NCI-H2107 (cell line): ENCODE data around the gene NRIP1.

ENCODE experiments used
- DNase-seq: peaks from one replicate; lab custom pipeline; 2025; lab: John Stamatoyannopoulos, UW

NRIP1 gene

GRCh38 chr21:15063814-15064575, 805 bp downstream of the NRIP1 start:
- DNase-seq: no peak

- no peak for DNase-seq
These were observed 1.6 kb downstream of the NRIP1 start for GRCh38 chr21:15063081-15063813.

- no peak for DNase-seq
These were observed 2.2 kb downstream of the NRIP1 start for GRCh38 chr21:15062606-15062965.

GRCh38 chr21:15061747-15062605, 2.8 kb downstream of the NRIP1 start:
- DNase-seq: no peak

- DNase-seq: no peak
These were observed 3.5 kb downstream of the NRIP1 start for GRCh38 chr21:15061279-15061678.

- DNase-seq: no peak
These were observed 4.1 kb downstream of the NRIP1 start for GRCh38 chr21:15060543-15061175.

GRCh38 chr21:15059397-15059796, 5.4 kb downstream of the NRIP1 start:
- no peak for DNase-seq

GRCh38 chr21:15058854-15059263, 5.9 kb downstream of the NRIP1 start:
- no peak for DNase-seq

GRCh38 chr21:15057285-15057684, 7.5 kb downstream of the NRIP1 start:
- no peak for DNase-seq

- DNase-seq: no peak
These were observed 10.1 kb downstream of the NRIP1 start for GRCh38 chr21:15054606-15055239.

GRCh38 chr21:15054089-15054488, 10.7 kb downstream of the NRIP1 start:
- DNase-seq: no peak

GRCh38 chr21:15053500-15053899, 11.3 kb downstream of the NRIP1 start:
- no peak for DNase-seq

GRCh38 chr21:15052459-15052763, 12.4 kb downstream of the NRIP1 start:
- no peak for DNase-seq

- DNase-seq: no peak
These were observed 12.9 kb downstream of the NRIP1 start for GRCh38 chr21:15051644-15052458.

- DNase-seq: no peak
These were observed 14.0 kb downstream of the NRIP1 start for GRCh38 chr21:15050568-15051377.

- no peak for DNase-seq
These were observed 19.8 kb downstream of the NRIP1 start for GRCh38 chr21:15045017-15045416.

- no peak for DNase-seq
These were observed 22.3 kb downstream of the NRIP1 start for GRCh38 chr21:15042531-15042930.

GRCh38 chr21:15039607-15040299, 25.0 kb downstream of the NRIP1 start:
- no peak for DNase-seq

GRCh38 chr21:15037900-15038293, 26.9 kb downstream of the NRIP1 start:
- DNase-seq: no peak
